Activated naive CD8-positive, alpha-beta T cell treated with anti-CD3 and anti-CD28 coated beads, Interleukin-2, amount 50 U/mL, for 16 hours (primary cell): ENCODE measurements around the gene RAPGEF4.
"Not testable (repeated sequence)": the region's sequence is repeated elsewhere in the genome, so short reads cannot be mapped to it uniquely, and the experiment has no call there.

Source experiments
- DNase-seq: peaks from one replicate; pipeline ENCODE4 v3.0.0-alpha.2; 2020; ENCODE audit warnings: low read depth, low spot score

Gene RAPGEF4

GRCh38 chr2:172726172-172726735 lies 9.4 kb upstream of the RAPGEF4 start:
- DNase-seq, result no peak

- no peak for DNase-seq
These were observed 5.2 kb upstream of the RAPGEF4 start for GRCh38 chr2:172730411-172730810.

DNA sequence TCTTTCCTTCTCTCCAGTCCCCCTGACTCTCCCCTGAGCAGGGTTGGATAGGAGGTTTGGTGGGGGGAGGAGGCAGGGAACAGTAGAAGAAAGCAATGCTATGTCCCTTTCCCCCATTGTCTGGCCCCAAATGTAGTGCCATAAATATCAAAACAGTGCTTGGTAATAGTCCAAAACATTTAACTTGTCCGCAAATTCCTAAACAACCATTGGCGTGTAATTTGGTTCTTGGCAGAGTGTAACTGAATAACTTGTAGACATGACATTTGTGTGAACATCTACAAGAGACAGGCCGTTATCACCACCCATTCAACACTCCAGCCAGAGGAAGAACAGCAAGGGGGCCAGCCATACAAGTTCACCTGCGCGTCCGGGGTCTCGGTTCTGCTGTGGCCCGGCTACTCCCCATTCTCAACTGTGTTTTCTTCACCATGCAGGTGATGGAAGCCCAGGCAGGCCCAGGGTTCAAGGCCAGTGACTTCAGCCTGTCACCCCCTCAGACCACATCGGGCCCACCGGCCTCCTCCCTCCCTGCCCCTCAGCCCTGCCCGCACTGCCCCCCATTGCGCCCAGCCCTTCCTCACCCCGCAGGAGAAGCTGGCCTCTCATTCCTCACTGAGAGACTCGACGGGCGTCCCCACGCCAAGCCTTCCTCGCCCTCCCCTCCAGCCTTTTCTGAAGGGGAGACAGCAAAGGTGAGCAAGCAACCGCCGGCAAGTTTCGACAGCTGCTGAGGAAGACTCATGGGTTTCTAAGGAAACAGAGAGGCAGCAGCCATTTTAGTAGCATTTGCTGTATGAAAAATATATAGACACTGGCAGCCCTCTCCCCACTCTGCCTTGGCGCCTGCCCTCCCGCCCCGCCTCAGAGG lies 699 bp upstream of the RAPGEF4 start:
- no peak for DNase-seq

DNA sequence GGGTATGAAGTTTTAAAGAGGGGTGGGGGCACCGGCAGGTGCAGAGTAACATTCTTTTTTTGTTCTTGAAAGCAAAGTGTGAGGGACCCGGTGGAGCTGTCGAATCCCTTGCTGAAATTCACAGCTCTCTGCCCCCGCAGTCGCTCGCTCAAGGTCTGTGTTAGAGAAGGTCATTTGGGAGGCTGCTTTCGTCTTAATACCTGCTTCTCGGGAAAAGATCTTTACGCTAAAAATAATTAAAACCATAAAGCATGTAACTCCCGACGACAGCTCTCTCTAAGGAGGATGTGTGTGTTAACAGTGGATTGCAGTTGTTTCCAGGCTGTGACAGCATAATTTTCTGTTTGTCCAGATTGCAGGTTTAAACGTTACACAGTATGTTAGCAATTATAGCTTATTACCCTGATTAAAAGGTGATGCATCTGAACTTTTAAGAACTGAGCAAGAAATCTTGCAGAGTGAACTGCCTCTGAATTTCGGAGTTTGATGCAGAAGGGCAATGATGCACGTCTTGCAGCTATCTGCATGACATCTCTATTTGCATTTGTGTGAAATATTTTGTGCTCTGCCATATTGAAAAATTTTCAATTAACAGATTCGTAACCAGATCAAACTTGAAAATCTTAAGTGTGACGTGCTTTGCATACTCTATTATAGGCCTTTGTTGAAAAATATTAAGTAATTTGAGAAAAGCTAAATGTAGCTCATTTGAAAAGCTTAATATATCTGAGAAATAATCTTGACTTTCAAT lies 954 bp downstream of the RAPGEF4 start:
- no peak for DNase-seq

DNA sequence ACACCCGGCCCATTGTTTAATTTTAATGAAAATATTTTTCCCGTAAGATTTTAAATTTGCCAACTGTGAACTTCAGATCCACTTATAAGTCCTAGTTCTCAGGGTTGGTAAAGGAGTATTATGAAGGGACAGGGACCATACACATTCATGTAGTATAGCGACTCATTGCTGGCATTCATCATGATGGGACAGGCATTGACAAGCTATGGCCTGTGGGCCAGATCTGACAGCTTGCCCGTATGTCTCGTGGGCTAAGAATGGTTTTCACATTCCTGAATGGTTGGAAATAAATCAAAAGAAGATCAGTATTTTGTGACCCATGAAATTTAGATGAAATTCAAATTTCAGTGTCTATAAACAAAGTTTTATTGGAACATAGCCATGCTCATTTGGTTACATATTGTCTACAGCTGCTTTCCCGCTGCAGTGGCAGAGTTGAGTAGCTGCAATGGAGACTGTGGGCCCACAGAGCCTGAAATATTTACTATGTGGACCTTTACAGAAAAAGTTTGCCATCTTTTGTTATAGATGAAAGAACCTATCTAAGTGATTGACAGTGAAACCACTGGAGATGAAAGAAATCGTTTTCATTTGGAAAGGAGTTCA lies 4.1 kb downstream of the RAPGEF4 start:
- DNase-seq, result no peak

DNA sequence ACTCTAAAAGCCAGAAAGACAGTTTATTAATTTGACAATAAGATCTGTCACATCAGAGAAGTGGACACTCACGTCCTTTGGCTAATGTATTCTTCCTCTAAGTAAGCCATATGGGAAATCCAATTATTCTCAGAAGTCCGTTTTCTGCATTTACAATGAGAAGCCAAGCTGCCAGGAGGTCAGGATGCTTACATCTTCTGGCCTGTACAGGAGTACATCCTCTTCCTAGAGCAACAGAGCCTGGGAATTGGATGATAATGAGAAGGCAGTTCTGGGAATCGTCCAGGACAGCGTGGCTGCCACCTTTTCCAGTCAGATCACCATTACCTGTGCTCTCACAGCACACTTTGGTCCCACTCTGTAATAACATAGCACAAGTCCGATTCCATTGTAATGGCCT lies 5.2 kb downstream of the RAPGEF4 start:
- DNase-seq, result no peak

GRCh38 chr2:172742931-172743540 lies 7.4 kb downstream of the RAPGEF4 start:
- no peak for DNase-seq

DNA sequence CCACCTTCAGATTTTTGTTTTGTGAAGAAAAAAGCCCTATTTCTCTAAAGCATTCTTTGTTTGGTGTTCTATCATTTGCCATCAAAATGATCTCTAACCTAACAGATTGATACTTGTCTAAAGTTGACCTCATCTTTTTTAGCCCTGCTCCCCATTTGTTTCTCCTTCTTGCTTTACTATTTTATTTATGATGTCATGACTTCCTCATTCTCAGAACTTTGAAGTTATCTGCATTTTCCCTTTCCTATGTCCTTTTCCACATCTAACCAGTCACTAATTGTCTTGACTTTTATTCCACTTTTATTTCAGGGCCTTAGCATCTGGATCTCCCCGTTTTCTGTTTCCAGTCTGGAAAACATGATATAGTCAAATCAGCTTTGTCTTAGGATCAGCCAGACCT lies 8.3 kb downstream of the RAPGEF4 start:
- no peak for DNase-seq

DNA sequence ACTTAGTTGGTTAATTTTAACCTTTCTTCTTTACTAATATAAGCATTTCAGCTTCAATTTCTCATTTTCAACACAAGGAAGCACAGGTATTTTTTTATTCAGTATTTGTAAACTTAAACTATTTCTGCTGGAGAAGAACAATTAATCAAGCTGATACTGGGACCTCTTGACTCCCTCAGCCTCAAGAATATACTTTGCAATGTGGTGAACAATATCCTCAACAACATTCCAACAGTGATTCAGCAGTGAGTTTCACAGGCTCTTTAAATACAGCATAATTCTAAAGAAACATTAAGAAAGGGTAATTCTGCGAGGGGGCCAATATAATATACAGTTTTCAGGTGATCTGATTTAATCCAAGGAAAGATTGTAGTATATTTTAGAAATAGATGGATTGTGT lies 10.0 kb downstream of the RAPGEF4 start:
- DNase-seq, result no peak

DNA sequence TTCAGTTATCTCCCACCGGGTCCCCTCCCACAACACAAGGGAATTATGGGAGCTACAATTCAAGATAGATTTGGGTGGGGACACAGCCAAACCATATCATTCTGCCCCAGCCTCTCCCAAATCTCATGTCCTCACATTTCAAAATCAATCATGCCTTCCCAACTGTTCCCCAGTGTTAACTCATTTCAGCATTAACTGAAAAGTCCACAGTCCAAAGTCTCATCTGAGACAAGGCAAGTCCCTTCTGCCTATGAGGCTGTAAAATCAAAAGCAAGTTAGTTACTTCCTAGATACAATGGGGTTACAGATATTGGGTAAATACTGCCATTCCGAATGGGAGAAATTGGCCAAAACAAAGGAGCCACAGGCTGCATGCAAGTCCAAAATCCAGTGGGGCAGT lies 12.9 kb downstream of the RAPGEF4 start:
- DNase-seq, result not testable (repeated sequence)

GRCh38 chr2:172749388-172749787 lies 13.7 kb downstream of the RAPGEF4 start:
- DNase-seq, result no peak

GRCh38 chr2:172751564-172751963 lies 15.9 kb downstream of the RAPGEF4 start:
- DNase-seq, result no peak

DNA sequence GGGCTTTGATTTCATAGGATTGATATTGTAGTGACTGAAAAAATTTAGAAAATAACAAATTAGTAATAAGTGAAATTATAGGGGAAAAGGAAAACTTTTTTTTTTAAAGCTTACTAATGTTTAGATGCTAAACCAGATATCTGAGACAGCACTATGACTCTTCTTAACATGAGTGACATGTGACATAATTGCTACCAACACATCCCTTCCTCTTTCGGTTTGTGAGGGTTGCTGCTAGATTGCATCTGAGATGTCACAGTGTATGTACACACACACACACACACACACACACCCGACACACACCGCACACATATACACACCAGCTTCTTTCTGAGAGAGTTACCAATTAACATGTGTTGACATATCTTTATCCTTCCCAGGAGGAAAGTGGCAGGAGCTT lies 18.0 kb downstream of the RAPGEF4 start:
- DNase-seq, result no peak

- no peak for DNase-seq
These were observed 23.8 kb downstream of the RAPGEF4 start for GRCh38 chr2:172759441-172759840.

- no peak for DNase-seq
These were observed 25.7 kb downstream of the RAPGEF4 start for GRCh38 chr2:172761306-172761705.

- no peak for DNase-seq
These were observed 26.9 kb downstream of the RAPGEF4 start for GRCh38 chr2:172762574-172762973.

DNA sequence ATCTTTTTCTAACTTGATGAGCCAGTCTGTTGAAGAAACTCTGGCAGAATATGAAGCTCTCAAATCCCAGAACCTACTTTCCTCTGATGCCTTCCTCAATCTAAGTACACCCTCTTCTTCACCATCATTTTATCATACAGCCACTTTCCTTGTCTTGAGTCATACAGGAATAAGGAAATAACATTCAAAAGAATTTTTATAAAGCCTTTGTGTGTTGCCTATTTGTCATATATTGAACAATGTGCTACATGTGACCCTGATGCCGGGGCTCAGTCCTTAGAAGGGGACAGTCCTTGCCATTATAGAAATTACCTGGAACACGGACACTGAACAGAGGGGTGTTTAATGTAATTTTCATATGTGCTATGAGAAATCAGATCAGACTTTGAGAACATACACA lies 27.4 kb downstream of the RAPGEF4 start:
- DNase-seq, result no peak

GRCh38 chr2:172765662-172766061 lies 30.0 kb downstream of the RAPGEF4 start:
- DNase-seq, result no peak

GRCh38 chr2:172768401-172768800 lies 32.8 kb downstream of the RAPGEF4 start:
- no peak for DNase-seq

- DNase-seq, result no peak
These were observed 34.2 kb downstream of the RAPGEF4 start for GRCh38 chr2:172769879-172770278.

DNA sequence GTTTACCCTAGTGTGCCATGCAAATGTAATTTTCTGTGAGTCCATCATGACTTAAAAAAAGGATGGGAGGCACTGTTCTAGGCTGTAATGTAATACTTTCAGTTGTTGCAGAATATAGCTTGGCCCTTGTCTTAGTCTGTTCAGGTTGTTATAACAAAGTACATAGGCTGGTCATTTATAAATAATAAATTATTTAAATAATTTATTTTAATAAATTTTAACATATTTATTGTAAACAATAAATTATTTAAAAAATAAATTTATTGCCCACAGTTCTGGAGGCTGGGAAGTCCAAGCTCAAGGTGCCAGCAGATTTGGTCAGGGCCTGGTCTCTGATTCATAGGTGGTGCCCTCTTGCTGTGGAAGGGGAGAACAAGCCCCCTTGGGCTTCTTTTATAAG lies 35.2 kb downstream of the RAPGEF4 start:
- no peak for DNase-seq

DNA sequence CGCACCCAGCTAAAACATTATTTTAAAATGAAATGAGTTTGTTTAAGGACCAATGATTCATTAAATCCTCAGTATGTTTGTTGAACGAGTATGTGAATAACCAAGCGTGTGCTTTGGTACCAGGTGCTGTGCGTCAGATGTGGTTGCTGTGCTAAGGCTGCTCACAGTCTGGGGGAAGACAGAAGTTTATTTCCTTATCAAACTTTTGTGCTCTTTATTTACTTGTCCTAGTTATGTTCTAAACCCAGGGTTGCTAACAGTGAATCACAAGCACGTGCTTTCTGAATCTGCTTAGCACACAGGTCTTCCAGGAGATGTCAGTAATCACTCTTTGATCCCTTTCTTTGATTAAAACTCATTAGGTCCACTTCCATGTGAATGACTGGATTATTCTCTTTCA lies 37.0 kb downstream of the RAPGEF4 start:
- no peak for DNase-seq
